Superior temporal gyrus (tissue), 1 donor: Measurements from ENCODE around the gene FYN.

Source experiments
- DNase-seq: peaks from one replicate; pipeline ENCODE4 v3.0.0-alpha.2; 2016; ENCODE audit errors: extremely low spot score

The FYN gene

GRCh38 chr6:111769365-111770152 is 103.7 kb downstream of the FYN start:
- no peak for DNase-seq

GRCh38 chr6:111768431-111768770 is 104.9 kb downstream of the FYN start:
- no peak for DNase-seq

DNA sequence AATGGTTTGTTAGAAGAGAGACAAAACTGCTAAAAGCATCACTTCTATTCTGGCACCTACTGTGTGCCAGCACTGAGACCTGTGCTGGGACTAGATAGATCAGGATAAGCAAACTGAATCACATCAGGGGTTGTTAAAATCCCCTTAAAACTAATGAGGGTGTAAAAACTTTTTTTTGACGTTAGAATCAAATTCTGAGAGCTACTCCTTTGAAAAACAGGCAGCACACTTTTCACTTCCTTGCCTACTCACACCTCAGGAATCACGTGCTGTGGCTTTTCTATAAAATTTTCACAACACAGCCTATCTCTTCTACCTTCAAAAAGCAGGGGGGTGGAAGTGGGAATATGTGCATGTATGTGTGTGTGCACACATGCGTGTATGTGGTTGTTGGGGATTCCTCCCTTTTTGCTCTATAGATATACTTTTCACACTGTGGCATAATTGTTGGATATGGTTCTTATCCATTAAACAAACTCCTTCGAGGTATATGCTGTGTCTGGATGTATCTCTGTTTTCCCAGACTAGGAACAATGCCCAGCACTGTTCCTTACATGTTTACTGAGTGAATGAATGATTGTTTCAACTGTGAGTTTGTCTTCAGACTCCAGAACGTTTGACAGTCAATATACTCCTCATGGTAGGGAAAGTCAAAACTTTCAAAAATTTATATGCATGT is 105.4 kb downstream of the FYN start:
- DNase-seq, result no peak

DNA sequence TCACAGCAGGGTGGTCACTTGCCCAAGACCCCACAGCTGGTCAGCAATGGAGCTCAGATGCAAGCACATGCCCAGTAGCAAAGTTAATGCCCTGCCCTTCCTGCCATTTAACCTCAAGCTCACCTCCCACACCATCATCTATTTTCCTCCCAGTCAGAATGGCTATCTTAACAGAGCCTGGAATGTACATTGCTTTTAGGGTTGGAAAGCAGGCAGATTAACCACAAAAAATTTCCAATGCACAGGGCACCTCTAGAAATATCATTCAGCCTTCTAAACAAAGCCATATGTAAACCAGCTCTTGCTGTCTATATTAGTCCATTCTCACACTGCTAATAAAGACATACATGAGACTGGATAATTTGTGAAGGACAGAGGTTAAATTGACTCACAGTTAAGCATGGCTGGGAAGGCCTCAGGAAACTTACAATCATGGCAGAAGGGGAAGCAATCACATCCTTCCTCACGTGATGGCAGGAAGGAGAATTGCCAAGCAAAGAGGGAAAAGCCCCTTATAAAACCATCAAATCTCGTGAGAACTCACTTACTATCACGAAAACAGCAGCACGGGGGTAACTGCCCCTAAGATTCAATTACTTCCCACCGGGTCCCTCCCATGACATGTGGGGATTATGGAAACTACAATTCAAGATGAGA is 106.9 kb downstream of the FYN start:
- DNase-seq, result no peak

- DNase-seq, result no peak
Observed at GRCh38 chr6:111765763-111766162, 107.5 kb downstream of the FYN start.

GRCh38 chr6:111764238-111765175 is 108.7 kb downstream of the FYN start:
- no peak for DNase-seq

DNA sequence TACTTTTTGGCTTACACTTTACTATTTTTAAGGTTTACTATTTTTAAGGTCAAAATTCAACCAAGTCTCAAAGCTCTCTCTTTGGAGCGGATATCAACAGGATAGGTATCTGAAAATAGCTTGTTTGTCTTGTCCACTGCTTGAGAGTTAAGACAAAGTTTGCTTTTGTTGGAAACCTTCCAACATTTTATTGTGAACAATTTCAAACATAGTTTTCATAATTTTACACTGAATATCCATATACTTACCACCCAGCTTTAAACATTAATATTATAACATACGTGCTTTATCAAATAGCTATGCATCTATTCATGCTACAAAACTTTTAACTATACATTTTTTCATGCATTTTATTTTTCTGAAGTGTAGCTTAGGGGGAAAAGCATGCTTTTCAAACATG is 109.9 kb downstream of the FYN start:
- DNase-seq, result no peak

DNA sequence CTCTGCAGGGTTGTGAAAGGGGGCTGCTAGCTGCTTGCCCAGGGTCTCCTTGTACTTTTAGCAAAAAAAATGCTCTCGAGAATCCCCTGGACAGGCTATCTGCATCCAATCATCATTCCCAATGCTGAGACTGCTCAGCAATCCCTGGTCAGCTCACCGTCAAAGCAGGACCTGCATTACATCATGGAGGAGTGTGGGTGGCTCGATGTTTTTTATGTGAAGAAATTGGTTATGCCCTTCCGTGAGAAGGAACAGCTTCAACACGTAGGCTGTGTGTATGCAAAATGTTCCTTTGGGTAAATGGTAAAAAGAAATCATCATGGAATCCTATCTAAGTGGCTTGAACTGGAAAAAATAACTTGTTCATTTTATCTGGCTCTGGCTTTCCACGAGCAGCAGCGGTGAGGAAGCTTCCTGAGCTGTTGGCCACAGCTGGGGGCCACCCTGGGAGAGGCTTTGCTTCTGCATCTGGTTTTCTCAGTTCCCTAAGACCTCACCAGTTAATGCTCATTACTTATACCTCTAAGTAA is 111.4 kb downstream of the FYN start:
- no peak for DNase-seq

DNA sequence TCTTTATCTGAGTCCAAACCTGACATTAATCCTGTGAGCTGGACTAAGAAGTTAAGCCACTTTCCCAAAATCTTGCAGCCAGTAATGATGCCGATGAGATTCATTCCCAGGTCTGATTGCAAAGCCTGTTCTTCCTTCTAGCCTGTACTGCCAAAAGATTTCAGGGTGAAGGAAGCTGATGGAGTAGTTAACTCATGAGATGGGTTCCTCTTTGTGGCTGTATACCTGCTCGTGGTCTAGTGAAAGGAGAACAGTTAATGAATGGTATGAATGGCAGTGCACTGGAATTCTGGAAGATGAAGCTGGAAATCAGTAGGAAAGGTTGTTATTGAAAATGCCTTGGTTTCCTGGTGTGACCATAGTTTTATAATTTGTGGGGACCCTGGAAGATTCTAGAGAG is 112.0 kb downstream of the FYN start:
- no peak for DNase-seq

DNA sequence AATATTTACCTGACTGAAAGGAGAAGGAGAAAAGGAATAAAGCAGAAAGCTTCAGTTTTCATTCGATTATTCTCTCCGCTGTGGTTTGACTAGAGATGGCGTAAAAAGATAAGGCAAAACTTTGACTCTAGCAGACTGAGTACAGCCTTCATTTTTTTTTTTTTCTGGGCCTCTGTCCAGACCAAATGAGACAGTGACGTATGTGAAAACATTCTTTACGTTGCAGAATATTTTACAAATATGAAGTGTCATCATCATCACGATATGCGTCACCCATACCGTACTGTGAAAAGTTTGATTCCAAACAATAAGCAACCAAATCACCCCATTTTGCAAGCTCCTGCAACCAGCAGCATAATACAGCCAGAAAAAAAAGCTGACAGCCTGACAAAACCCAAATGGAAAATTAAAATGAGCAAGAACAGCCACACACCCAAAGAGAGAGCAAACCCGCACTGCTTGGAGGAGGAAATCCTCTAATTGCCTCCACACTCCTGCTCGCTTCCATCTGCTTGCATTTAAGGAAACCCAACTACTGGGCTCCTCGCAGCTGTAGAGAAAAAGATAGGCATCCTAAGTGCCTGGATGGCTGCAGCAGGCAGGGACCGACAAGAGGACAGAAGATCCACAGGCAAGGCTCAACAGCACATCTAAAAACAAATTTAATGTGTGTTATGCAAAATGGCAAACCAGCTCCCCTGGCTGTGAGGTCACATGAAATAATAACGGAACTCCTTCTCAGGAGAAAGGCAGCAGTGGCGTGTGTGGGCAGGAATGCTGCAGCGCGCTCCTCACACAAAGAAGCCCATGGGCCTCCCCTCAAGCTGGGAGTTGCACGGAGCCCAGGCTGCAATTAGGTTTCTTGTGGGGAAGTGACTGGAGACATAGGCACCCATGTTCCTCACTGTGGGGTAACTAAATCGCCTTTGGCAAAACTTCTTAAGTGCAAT is 113.1 kb downstream of the FYN start:
- no peak for DNase-seq

DNA sequence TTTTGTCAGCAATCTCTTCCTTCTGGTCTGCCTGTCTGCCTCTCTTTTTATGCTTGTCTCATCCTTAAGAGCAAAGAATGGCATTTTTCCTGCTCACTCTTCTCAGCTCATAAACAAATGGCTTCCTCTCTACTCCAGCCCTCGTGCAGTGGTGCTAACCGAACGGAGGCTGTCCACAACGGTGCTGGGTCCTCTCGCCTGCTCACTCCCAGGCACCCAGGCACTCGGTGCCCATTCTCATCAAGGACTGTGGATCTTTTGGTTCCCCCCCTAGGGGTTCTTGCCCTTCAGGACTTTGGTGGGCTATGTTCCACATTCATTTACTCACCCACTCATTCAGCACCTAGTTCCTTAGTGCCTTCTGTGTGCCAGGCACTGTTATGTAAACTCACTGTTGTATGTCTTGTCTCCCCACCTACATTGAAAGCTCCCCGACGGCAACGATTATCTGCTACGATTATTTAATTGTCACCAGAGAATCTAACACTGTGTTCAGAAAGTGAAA is 113.9 kb downstream of the FYN start:
- no peak for DNase-seq

DNA sequence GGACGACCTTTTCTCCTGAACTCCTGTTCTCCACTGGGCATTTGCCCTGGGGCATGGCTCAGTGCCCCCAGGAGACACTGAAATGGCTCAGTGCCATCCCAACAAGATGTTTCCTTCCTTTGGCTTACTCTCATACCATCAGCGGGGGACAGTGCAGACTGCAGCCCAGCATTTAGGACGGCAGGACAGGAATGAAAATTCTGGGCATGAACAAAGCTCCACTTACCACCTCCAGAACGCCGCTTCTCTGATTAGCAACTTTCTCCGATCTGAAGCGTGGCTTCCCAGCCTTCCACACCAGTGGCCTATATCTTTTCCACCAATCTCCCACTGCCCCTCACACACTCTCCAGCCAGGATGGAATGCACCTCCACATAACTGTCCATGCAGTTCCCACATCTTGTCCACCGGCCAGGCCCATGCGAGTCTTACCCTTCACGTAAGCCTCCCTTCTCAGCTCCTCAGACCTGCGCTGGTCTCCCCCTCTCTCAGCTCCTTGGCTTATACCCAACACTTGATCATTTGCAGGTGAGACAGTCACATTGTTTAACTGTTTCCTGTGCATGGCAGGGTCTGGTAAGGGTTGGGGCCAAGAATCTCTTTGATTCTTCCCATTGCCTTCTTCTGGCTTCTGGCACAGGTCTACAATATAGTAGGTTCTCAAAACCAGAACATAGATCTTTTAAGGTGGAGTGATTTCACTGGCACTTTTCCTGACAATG is 114.5 kb downstream of the FYN start:
- DNase-seq, result no peak

DNA sequence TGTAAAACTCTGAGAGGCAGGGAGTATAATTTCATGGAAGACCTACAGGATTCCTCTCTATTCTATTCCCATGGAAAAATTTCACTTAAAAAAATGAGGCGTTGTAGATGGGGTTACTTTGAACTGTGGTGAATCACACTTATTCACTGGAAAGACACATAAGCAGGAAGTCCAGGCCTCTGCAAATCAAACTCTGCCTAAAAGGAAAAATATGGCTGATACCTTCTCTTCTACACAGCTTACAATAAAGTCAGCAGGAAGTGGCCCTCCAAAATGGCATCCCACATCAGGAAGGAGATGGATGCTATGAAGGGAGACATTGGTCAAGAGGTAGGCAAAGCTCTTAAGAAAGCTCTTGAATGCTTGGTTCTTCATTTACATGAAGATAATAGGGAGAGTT is 115.9 kb downstream of the FYN start:
- no peak for DNase-seq

DNA sequence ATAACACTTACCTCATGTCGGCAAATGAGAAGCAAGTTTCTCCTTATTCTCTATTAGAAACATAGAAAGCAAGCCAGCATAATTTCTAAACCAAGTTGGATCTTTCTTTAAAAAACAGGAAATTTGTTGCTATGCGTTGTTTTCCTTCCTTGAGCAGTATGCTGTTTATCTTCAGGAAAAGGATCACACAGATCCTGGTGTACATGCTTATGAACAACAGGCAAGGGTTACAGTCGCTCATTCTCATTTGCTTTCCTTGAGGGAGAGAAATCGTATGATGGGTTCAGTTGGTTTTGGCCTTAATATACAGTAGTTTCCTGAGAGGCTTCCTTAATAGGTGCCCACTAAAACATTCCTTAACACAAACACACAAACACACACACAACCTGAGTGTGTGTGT is 118.8 kb downstream of the FYN start:
- no peak for DNase-seq

DNA sequence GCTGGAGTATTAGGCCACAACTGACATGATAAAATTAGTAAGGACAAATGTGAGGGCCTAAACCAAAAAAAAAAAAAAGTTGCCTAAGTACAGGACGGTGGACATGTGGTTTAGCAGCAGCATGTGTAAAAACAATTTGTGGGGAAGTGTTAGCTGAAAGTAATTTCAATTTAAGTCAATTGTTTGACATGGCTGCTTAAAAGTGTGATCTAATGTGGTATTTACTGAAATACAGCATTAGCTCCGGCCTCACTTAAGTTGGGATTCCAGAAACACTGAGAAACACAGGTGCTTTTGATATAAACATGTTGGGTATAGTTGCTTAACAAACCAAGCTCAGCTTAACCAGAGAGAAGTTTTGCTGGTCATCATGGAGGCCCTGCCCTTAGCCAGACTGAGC is 119.7 kb downstream of the FYN start:
- no peak for DNase-seq

- no peak for DNase-seq
Observed at GRCh38 chr6:111752476-111752875, 120.8 kb downstream of the FYN start.

- no peak for DNase-seq
Observed at GRCh38 chr6:111750753-111751673, 122.2 kb downstream of the FYN start.

DNA sequence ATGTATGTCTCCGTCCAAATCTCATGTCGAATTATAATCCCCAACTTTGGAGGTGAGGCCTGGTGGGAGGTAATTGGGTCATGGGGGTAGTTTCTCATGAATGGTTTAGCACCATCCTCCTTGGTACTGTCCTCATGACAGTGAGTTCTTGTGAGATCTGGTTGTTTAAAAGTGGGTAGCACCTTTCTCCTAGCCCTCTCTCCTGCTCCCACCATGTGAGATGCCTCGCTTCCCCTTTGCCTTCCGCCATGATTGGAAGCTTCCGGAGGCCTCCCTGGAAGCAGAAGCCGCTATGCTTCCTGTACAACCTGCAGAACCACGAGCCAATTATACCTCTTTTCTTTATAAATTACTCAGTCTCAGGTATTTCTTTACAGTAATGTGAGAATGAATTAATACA is 123.1 kb downstream of the FYN start:
- no peak for DNase-seq

- DNase-seq, result no peak
Observed at GRCh38 chr6:111748231-111748647, 125.0 kb downstream of the FYN start.
